ENCODE results near the gene USP48.

Gene USP48

DNA sequence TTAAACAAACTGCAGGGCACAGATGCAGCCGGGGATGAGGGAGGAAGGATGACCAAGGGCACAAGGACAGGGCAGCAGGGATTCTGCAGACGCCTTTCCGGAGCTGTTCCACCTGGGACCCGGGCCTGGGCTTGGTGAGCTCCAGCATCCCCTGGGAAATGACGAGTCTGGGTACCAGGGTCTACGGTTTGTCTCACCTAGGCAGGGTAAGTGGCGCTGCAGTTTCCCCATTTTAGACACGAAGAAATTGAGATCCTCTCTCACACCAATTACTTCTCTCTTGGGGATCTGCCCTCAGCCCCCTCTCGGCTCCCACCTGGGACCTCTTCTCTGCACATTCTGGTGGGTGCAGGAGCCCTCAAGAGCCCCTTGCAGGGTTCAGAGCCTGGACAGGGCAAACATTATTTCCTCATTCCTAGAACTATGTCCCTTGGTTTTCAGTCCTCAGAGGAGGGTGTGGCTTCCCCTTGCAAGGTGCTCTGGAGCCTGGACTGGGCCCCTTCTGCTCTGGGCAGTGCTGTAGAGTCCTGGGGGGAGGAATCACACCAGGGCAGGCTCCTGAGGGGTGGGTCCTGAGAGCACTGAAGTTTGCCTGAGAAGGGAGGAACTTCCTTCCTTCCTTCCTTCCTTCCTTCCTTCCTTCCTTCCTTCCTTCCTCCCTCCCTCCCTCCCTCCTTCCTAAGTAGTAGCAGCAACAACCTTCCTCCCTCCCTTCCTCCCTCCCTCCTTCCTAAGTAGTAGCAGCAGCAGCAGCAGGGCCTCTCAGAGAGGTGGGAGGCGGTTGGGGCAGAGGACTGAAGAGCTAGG lies 129.8 kb downstream of the USP48 start:
- DNase-seq (ENCODE audit: low read depth), result no peak

- DNase-seq (ENCODE audit: low read depth), result no peak
Observed at GRCh38 chr1:21652101-21652936, 130.6 kb downstream of the USP48 start.

DNA sequence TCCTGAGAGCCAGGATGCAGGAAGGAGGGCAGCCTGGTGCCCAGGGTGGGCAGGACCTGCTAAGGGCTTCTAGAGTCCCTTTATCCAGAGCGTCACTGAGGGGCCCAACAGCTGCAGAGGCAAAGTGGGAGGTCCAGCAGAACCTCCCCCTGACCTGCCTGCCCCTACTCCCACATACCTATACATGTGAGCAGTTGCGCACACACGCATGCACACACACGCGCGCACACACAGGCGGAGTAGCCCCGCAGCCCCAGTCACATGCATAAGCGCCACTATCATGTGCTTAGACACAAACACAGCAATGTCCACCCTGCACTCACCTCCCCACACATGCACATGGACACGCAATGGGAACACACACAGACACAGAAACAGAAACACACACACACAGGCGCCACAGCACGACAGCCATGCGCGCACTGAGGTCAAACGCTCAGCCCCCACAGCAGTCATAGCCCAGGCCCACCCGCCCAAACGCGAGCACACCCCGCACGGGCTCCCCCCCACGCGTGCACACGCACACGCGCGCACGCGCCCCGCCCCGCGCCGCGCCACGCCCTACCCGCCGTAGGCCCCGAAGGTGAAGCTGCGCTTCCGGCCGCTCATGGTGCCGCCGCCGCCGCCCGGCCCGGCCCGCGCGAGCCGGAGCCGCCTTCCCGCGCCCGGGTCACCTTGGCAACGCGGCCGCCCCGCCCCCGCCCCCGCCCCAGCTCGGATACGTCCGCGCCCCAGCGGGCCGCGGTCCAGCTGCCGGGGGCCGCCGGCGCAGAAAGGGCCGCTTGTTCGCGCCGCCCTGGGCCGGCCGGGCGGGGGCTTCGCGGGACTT lies 131.5 kb downstream of the USP48 start:
- DNase-seq (ENCODE audit: low read depth), result peak; percentile 43

DNA sequence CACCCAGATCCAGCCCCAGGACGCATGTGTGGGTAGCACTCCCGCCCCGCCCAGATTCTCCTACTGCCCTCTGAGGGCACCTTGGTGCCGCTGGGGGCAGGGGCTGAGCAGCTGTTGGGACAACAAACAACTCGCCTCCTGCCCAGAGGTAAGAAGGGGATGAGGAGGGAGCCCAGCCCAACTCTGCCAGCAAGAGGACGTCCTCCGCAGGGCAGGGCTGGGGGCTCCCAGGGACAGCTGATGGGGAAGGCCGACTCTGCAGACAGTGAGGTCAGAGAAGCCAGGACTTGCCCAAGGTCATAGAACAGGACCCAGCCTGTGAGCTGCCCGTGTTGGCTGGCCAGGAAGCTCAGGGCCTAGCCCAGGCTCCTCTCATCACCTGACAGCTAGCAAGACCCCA lies 132.5 kb downstream of the USP48 start:
- DNase-seq (ENCODE audit: low read depth), result no peak

GRCh38 chr1:21649315-21649714 lies 133.6 kb downstream of the USP48 start:
- DNase-seq (ENCODE audit: low read depth), result no peak

DNA sequence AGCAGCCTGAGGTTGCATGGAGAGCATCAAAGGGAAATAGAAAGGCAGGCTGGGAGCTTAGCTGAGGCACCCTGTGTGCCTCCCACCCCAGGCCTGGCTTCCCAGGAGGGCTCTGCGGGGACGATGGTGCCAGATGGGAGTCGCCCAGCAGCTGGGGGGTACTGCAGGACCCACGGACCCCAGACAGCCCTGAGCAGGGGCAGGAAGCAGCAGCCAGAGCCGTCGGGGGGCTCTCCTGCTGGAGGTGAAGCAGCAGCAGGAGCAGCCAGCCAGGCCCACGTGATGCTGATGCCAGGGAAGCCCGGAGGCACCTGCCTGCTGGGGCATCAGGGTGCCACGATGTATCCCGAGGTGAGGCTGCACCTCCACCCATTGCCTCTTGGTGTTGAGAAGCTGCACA lies 134.2 kb downstream of the USP48 start:
- no peak for DNase-seq (ENCODE audit: low read depth)

DNA sequence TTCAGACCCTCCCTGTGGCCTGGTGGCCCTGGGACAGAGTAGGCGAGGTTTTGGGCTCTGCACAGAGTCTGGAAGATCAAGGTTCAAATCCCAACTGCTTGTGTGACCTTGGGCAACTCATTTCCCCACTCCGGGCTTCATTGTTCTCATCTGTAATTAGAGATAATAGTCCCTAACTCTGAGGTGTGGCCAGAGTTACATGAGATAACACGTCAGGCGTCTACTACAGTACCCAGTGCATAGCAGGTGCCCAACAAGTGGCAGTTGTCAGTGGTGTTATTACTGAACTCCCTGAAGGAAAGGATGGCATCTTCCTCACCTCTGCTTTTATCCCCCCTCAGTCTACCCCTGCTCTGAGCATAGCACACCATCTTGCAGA lies 134.6 kb downstream of the USP48 start:
- no peak for DNase-seq (ENCODE audit: low read depth)

- DNase-seq (ENCODE audit: low read depth), result peak; percentile 78
Observed at GRCh38 chr1:21647431-21648351, 135.3 kb downstream of the USP48 start.

GRCh38 chr1:21645550-21645949 lies 137.4 kb downstream of the USP48 start:
- DNase-seq (ENCODE audit: low read depth), result no peak

DNA sequence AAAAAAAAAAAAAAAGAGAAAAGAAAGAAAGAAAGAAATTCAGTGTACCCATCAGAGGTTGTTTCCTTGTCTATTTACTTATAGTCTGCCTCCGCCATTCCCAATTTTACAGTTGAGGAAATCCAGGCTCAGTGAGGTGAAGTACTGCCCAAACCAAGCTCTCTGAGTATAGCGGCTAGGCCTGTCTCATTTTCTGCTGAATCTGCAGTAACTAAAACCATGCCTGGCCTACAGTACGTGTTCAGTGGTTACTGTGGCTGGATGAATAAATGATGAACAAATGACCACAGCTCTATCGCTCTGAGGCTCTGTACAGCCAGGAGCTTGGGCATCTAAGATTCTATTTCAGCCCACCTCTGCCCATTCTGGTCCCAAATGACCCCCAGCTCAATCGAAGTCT lies 138.0 kb downstream of the USP48 start:
- DNase-seq (ENCODE audit: low read depth), result no peak

DNA sequence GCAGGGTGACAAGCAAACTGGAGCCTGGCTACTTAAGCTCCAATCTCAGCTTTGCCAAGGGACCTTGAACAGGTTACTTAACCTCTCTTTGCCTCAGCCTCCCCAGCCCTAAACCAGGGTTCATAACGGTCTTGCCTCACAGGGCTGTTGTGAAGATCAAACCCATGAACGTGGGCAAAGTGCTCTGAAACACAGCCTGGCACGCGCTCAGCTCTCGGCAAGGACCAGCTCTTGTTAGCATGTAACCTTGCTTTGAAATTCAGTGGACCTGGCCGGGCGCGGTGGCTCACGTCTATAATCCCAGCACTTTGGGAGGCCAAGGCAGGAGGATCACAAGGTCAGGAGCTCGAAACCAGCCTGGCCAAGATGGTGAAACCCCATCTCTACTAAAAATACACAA lies 138.6 kb downstream of the USP48 start:
- no peak for DNase-seq (ENCODE audit: low read depth)

- no peak for DNase-seq (ENCODE audit: low read depth)
Observed at GRCh38 chr1:21643624-21644023, 139.3 kb downstream of the USP48 start.

DNA sequence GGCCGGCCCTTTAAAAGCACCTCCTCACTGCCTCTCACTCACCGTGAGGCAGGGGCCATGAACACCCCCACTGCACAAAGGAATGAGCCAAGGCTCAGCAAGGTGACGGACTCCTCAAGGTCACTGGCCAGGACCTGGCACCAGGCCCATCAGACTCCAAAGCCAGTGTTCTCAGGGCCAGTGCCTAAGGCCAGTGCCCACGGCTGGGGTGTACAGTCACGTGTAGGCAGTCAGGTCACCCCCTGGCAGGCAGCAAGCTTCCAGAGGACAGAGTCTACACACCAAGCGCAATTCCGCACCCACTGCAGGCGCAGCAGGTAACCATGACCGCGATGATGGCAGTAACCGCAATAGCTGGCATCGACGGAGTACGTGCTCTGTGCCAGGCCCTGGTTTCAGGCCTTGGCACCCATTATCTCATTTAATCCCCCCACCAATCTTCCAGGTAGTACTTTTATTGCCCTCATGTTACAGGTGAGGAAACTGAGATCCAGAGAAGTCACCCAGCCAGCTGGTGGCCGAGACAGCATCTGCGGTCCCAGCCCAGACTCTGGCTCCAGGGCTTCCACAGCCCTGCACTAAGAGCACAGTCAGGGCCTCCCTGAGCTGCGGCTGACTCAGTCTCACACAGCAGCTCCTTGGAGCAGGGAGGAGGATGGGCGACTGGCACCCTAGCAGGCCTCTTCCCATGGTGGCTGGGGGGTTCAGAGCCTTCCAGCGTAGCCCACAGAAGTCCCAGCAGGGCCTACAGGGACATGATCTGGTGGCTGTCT lies 140.8 kb downstream of the USP48 start:
- no peak for DNase-seq (ENCODE audit: low read depth)

- no peak for DNase-seq (ENCODE audit: low read depth)
Observed at GRCh38 chr1:21641537-21641936, 141.4 kb downstream of the USP48 start.

DNA sequence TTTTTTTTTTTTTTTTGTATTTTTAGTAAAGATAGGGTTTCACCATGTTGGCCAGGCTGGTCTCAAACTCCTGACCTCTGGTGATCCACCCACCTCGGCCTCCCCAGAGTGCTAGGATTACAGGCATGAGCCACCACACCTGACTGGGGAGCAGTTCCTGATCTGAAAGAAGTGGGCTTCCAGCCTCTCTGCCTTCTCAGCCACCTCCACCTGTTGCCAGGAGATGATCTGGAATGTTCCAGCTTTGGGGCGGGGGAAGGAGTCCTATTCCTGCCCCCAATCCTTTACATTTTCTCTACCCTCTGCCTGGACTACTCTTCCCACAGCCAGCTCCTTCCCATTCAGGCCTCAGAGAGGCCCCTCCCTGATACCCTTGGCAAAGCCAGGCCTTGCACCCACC lies 141.9 kb downstream of the USP48 start:
- DNase-seq (ENCODE audit: low read depth), result no peak

DNA sequence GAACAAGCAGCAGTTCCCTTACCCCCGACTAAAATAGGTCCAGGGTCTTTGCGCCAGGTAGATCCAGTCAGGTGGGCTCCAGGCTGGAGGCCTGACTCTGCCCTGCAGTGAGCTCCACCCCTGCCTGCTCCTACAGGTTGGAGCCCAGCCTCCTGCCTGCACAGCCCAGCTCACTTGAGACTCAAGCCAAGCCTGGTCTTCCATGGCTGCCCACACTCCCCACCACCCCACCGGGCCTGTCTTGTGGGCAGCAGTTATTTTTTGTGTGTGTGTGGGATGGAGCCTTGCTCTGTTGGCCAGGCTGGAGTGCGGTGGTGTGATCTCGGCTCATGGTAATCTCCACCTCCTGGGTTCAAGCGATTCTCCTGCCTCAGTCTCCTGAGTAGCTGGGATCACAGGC lies 142.3 kb downstream of the USP48 start:
- DNase-seq (ENCODE audit: low read depth), result no peak

GRCh38 chr1:21639594-21640041 lies 143.3 kb downstream of the USP48 start:
- DNase-seq (ENCODE audit: low read depth), result peak; percentile 16

DNA sequence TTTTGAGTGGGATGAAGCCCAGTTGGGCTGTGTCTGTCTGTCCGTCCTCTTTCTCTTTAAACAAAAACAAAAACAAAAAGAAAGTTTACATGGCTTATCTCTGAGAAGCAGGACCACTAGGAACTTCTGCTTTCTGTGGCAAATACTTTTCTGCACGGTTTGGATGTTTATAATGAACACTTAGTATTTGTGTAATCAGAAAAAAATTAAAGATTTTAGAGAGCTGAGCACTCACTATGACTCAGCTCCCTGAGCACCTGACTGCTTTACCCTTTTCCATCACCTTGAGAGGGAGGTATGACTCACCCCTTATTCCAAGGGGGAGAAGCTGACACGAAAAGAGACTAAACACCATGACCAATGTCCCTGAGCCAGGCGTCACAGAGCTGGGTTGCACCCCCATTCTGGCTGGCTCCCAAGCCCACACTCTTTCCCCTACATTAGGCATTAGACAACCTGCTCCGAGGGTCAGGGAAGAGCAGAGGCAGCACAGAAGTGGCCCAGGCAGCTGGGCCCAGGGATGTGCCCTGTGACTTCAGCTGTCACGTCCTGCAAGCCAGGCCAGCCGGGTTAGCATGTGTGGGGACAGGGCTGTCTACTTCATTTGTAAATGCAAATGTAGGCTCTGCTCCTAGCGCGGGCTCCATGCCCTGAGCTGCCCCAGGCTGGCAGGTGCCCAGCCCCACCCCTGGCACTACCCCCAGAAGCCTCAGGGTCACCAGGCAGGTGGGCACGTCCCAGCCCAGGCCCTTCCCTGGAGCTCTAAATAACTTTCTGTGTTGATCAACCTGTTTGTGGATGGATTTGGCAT lies 144.2 kb downstream of the USP48 start:
- peak; percentile 74 for DNase-seq (ENCODE audit: low read depth)

DNA sequence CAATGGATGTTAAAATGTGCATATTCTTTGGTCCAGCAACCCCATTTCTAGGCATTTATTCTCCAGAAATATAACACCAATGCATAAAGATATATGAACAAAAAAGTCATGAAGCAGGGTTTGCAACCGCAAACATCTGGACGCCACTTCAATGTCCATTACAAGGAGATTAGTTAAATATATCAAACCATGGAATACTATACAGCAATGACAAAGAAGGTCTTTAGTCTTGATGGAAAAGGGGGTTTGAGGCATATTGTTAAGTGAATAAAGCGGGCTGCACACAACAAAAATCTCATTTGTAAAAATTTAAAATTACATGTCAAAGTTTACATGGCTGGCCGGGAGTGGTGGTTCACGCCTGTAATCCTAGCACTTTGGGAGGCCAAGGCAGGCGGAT lies 145.4 kb downstream of the USP48 start:
- no peak for DNase-seq (ENCODE audit: low read depth)

GRCh38 chr1:21636029-21636428 lies 146.9 kb downstream of the USP48 start:
- no peak for DNase-seq (ENCODE audit: low read depth)

All from ELR (cell line).